Stimulated activated CD4-positive, alpha-beta T cell treated with anti-CD3 and anti-CD28 coated beads, Interleukin-4, amount 100 ng/mL, for 48 hours (primary cell): Measurements from ENCODE around the gene KHDRBS1.
"Not testable (repeated sequence)": the region's sequence is repeated elsewhere in the genome, so short reads cannot be mapped to it uniquely, and the experiment has no call there.

Experiments
- DNase-seq, 2 donors: peaks; one replicate each; pipeline ENCODE4 v3.0.0-alpha.2; 2020; ENCODE audit warnings: low read depth in 2 of 2

Gene KHDRBS1

GRCh38 chr1:32012709-32013385 lies 821 bp upstream of the KHDRBS1 start:
- DNase-seq: no peak

GRCh38 chr1:32014199-32014947 lies 705 bp downstream of the KHDRBS1 start:
- peak; percentile 21 to 22 for DNase-seq

DNA sequence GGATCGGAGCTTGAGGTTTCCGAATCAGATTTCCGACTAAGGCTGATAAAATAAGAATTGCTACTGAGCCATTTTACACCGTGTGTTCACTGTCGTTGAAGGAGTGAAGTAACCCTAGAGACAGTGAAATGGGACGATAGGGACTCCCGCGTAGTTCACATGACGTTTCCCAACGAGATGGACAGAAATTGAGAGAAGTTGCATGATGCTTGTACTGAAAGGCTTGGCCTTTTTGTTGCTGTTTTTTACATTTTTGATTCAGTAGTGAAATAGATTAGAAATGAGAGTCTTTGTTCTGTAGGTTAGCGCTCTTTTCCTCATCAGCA lies 1.2 kb downstream of the KHDRBS1 start:
- no peak for DNase-seq

- no peak for DNase-seq
These were observed 6.7 kb downstream of the KHDRBS1 start for GRCh38 chr1:32020339-32020738.

DNA sequence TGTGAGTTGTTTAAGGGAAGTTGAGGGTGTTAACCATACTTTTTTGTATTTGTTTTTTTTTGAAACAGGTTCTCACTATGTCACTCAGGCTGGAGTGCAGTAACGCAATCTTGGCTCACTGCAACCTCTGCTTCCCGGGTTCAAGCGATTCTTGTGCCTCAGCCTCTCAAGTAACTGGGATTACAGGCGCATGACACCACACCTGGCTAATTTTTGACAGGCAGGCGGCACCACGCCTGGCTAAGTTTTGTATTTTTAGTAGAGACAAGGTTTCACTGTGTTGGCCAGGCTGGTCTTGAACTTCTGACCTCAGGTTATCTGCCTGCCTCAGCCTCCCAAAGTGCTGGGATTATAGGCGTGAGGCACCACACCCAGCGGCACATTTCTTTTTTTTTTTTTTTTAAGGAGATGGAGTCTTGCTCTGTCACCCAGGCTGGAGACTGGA lies 7.9 kb downstream of the KHDRBS1 start:
- not testable (repeated sequence) for DNase-seq

DNA sequence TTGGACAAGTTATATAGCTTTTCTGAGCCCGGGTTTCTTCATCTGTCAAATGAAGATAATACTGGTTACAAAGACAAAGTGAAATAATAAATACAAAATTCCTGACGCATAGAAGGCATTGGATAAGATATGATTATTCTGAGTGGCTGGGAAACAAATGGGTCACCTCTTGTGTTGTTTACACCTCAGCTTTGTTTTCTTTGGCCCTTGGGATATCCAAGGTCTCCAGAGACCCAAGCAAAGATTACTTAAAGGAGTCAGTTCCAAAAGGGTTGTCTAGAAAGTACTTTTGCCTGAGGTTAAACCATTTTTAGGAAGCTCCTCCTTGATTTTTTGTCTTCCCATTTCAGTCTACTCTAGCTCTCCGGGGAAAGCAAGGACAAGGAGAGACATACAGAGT lies 9.7 kb downstream of the KHDRBS1 start:
- no peak for DNase-seq

DNA sequence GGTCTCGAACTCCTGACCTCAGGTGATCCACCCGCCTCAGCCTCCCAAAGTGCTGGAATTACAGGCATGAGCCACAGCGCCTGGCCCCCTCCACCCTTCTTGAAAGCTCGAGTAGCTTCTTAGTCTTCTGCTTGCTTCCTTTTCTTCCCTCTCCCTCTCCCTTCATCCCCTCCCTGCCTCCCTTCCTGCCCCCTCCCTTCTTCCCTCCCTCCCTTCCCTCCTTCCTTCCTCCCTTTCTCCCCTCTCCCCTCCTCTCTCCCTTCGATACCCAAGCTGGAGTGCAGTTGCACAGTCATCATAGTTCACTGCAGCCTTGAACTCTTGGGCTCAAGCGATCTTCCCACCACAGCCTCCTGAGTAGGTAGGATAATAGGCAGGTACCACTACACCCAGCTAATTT lies 11.8 kb downstream of the KHDRBS1 start:
- no peak for DNase-seq

- no peak for DNase-seq
These were observed 15.1 kb downstream of the KHDRBS1 start for GRCh38 chr1:32028746-32029145.

GRCh38 chr1:32031578-32032274 lies 18.1 kb downstream of the KHDRBS1 start:
- DNase-seq: no peak

DNA sequence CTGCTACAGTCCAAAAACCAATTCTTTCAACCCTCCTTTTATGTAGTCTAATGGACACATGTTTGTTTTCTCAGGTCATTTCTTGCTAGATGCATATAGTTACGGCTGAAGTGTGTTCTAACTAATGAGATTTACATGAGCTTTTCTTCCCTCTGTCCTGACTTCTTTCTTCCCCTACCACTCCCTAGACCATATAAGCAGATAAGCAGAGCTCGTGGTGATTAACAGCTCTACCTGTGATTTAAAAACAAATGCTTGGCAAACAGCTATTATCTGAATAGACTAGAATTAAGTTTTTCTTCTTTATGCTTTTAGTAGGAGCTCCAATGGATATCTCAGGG lies 18.6 kb downstream of the KHDRBS1 start:
- no peak for DNase-seq

DNA sequence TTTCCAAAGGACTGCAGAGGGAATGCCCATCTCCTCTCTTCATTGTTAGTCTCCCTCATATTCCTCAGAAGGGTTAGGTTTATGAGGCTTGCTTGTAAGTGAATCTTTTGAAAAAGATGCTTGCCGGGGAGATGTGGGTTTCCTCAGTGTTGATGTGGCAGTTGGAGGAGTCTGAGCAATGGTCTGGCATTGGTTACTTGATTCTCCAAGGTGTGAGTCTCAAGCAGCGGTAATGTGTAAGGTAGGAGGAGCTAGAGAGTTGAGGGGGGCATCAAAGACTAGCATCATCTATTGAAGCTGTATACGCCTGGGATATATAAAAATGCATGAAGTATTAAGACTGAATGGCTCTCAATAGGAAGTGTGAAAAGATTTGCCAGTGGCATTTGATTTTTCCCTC lies 21.5 kb downstream of the KHDRBS1 start:
- no peak for DNase-seq

- no peak for DNase-seq
These were observed 27.0 kb downstream of the KHDRBS1 start for GRCh38 chr1:32040711-32041110.

DNA sequence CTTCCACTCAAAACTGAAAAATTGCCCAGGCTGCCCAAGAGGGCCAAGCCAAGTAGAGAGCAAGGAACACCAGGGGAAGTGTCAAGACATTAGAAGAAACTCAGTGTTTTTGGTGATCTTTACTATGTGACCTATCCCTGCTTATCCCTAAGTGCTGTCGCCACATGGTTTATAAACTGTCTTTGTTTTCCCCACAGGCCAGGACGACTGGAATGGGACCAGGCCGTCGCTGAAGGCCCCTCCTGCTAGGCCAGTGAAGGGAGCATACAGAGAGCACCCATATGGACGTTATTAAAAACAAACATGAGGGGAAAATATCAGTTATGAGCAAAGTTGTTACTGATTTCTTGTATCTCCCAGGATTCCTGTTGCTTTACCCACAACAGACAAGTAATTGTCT lies 28.7 kb downstream of the KHDRBS1 start:
- DNase-seq: no peak

GRCh38 chr1:32044234-32044633 lies 30.6 kb downstream of the KHDRBS1 start:
- no peak for DNase-seq

DNA sequence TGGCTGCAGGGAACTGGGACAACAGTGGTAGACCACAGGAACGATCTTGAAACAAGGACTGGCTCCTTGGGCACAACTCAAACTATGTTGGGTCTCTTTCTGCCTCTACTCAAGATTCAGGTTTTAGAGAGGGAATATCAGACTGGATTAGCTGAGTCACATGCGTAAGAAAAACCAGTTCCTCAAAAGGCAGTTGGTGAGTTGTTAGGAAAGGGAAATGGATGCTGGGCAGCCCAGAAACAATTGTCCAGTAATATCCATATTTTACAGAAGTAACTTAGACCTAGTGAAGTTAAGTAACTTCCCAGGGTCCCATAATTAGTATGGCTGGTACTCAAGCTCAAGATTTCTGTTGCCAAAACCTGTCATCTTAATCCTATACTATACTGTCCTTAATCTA lies 32.1 kb downstream of the KHDRBS1 start:
- no peak for DNase-seq

DNA sequence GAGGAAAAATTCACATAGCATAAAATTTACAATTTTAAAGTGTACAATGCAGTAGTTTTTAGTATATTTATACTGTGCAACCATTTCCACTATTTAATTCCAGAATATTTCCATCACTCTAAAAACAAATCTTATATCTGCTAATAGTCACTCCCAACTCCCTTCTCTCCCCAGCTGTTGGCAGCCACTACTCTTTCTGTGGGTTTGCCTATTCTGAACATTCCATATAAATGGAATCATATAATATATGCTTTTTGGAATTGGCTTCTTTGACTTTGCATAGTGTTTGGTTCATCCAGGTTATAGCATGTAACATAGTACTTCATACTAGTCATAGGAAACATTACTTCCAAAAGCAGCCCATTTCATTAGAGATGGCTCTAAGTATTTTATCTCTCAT lies 34.0 kb downstream of the KHDRBS1 start:
- DNase-seq: no peak

DNA sequence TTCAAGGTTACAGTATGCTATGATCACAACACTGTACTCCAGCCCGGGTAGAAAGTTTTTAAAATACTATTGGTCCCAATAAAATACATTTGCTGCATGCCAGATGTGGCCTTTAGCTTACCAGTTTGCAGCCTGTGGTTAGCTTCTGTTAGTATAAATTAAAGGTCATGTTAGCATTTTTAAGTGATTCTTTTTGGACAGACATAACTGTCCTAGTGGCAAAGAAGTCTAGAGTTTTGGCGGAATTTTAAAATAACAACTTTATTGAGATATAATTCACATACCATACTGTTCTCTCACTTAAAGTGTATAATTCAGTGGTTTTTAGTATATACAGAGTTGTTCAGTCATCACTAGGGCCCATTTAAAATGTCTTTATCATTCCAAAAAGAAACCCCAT lies 34.8 kb downstream of the KHDRBS1 start:
- no peak for DNase-seq

DNA sequence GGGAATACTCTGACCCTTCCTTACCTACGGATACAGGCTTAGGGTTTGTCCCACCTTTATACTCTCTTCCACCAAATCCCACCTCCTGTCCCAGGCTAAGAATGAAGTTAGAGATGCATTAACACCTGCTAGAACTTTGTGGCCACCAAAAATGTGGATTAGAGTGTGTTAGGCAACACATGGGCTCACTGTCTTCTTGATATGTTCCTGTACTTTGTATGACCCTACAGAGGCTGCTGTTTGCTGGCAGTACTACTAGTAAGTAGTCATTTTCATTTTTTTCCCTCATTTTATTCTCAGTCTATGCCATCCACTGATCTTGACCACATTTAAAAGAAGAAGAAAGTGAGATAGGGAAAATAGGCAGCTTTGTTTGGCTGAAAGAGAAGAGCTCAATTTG lies 38.0 kb downstream of the KHDRBS1 start:
- no peak for DNase-seq

GRCh38 chr1:32052887-32053286 lies 39.2 kb downstream of the KHDRBS1 start:
- no peak for DNase-seq

- no peak for DNase-seq
These were observed 41.7 kb downstream of the KHDRBS1 start for GRCh38 chr1:32055416-32055815.

GRCh38 chr1:32056598-32056997 lies 42.9 kb downstream of the KHDRBS1 start:
- DNase-seq: no peak

- DNase-seq: no peak
These were observed 47.2 kb downstream of the KHDRBS1 start for GRCh38 chr1:32060914-32061313.

DNA sequence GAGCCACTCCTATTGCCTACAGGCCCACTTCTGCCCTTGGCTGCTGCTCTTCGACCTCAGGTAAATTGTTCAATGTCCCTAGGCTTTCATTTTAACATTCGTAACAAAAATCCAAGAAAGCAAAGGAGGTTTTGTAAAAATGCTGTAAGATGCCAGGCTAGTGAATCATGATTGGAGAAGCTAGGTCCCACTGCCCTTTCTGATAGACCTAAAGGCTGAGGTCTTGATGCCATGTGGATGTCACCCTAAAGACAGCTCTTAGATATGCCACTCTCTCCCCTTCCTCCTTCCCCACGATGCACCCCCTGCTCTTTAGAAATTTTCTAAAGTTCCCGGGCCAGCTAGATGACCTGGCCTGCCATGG lies 49.2 kb downstream of the KHDRBS1 start:
- no peak for DNase-seq
